22Rv1 (cell line): Measurements from ENCODE around the gene MPDU1.

Experiments used
- H3K27ac ChIP-seq: fragments of 450-650 bp; 2 replicates; pipeline ENCODE4 v1.5.1; 2017
- CTCF ChIP-seq: fragments of 450-650 bp; IDR thresholded peaks from 2 replicates; pipeline ENCODE4 v1.5.1; 2017; ENCODE audit warnings: mild to moderate bottlenecking
- ZFX ChIP-seq: fragments of 450-650 bp; IDR thresholded peaks from 2 replicates; pipeline ENCODE4 v1.6.1; 2017; ENCODE audit warnings: antibody characterized with exemption, borderline replicate concordance

Gene MPDU1

GRCh38 chr17:7557147-7557764, 26.4 kb upstream of the MPDU1 start:
- TF ChIP-seq CTCF (no peak), ZFX (no peak)
- peak overlapping the region; percentile 93 for H3K27ac ChIP-seq

GRCh38 chr17:7557775-7558543, 25.7 kb upstream of the MPDU1 start:
- peak overlapping the region; percentile 93 for H3K27ac ChIP-seq

GRCh38 chr17:7558544-7559319, 24.9 kb upstream of the MPDU1 start, which contains the start of gene TNFSF13:
Gene TNFSF13, plus strand, starts transcription at chr17:7558750. Its CDS starts 290 bp downstream, at chr17:7559040.
- TF ChIP-seq CTCF, result no peak
- no peak for TF ChIP-seq ZFX
- H3K27ac ChIP-seq, result peak within 1 kb of the TSS; percentile 93

More at GRCh38 chr17:7557775-7558543, 25.7 kb upstream of the MPDU1 start:
- TF ChIP-seq ZFX, result no peak
- TF ChIP-seq CTCF, result peak; percentile 14

- TF ChIP-seq CTCF (no peak), ZFX (no peak)
- H3K27ac ChIP-seq, result peak overlapping the region; percentile 93
These were observed 24.1 kb upstream of the MPDU1 start for GRCh38 chr17:7559320-7560171.

GRCh38 chr17:7560172-7561027, 23.3 kb upstream of the MPDU1 start:
- TF ChIP-seq CTCF (peak; percentile 67), ZFX (no peak)
- peak overlapping the region; percentile 93 for H3K27ac ChIP-seq

- TF ChIP-seq CTCF, result peak; percentile 84
- TF ChIP-seq ZFX, result no peak
- H3K27ac ChIP-seq, result peak overlapping the region; percentile 93
These were observed 22.6 kb upstream of the MPDU1 start for GRCh38 chr17:7561028-7561575.
